ENCODE data around the gene GRIA3.

The GRIA3 gene

DNA sequence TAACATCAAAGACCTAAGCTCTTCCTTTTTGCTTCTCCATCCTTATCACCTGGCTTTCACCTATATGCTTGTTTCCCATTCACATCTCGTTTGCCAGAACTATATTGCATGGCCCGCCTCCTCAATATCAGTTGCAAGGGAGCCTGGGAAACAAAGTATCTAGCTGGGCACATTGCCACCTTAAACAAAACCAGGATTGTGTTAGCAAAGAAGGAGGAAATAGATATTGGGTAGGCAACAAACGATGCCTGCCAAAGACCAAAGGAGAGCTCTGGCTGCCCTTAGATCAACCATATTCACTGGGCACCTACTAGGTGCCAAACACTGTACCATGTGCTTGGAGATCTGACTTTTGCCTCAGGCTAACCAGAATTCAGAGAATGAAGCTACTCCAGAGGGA lies 107.5 kb downstream of the GRIA3 start:
- Histone ChIP-seq H4K91ac (ENCODE audit: low read length) (no peak overlapping the region), H3K36me3 (ENCODE audit: control insufficient read depth in 1 of 2, insufficient read depth in 2 of 2, low read depth in 1 of 2, low read length in 2 of 2) (no peaks in the 10 kb centered on the region), H2AFZ (ENCODE audit: low read depth, low read length) (no peak overlapping the region), H3K4ac (ENCODE audit: low read depth in 1 of 2, low read length in 2 of 2) (no peak overlapping the region), H3K18ac (ENCODE audit: low read depth in 1 of 2, low read length in 2 of 2) (no peak overlapping the region), H4K8ac (ENCODE audit: low read length) (no peak overlapping the region), H3K4me3 (ENCODE audit: insufficient read depth in 1 of 2, low read depth in 1 of 2, low read length in 2 of 2) (no peak overlapping the region), H2AK5ac (ENCODE audit: low read length, severe bottlenecking) (no peak overlapping the region), H3K9ac (ENCODE audit: low read length) (no peak overlapping the region), H3K27me3 (ENCODE audit: control insufficient read depth in 1 of 2, insufficient read depth in 1 of 2, low read length in 2 of 2) (no peaks in the 10 kb centered on the region), H2BK5ac (ENCODE audit: low read depth, low read length, poor library complexity, severe bottlenecking) (no peak overlapping the region), H3K9me3 (ENCODE audit: control insufficient read depth, low read length) (no peaks in the 10 kb centered on the region), H3K23ac (ENCODE audit: low read length in 2 of 2) (no peak overlapping the region), H3K4me2 (ENCODE audit: low read length, poor library complexity, severe bottlenecking) (no peak overlapping the region), H2BK15ac (ENCODE audit: low read depth, poor library complexity, severe bottlenecking) (no peak overlapping the region), H3K27ac (ENCODE audit: low read length, poor library complexity, severe bottlenecking) (no peak overlapping the region), H3K14ac (ENCODE audit: low read length in 2 of 2) (no peak overlapping the region), H3K79me1 (replicated peaks; ENCODE audit: low read length, poor library complexity, severe bottlenecking) (no peaks in the 10 kb centered on the region), H2BK120ac (ENCODE audit: low read depth, low read length) (no peak overlapping the region), H2BK12ac (ENCODE audit: low read length in 2 of 2) (no peak overlapping the region), H3K4me1 (ENCODE audit: control insufficient read depth, insufficient read depth, low read depth, low read length) (no peaks in the 10 kb centered on the region)
- no peak for DNase-seq
- 83% methylated on average over 3 of the region's 3 CpGs for WGBS

DNA sequence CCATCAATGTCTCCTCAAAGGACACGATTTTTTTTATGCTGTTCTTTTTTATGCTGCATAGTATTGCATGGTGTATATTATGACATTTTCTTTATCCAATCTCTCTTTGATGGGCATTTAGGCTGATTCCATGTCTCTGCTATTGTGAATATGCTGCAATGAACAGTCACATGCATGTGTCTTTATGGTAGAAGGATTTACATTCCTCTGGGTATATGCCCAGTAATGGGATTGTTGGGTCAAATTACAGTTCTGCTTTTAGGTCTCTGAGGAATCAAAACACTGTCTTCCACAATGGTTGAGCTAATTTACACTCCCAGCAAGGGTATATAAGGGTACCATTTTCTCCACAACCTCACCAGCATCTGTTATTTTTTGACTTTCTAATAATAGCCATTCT lies 113.9 kb downstream of the GRIA3 start:
- Histone ChIP-seq H2BK120ac (ENCODE audit: low read depth, low read length) (no peak overlapping the region), H3K18ac (ENCODE audit: low read depth in 1 of 2, low read length in 2 of 2) (no peak overlapping the region), H3K4me2 (ENCODE audit: low read length, poor library complexity, severe bottlenecking) (no peak overlapping the region), H3K9me3 (ENCODE audit: control insufficient read depth, low read length) (no peaks in the 10 kb centered on the region), H2AFZ (ENCODE audit: low read depth, low read length) (no peak overlapping the region), H3K27ac (ENCODE audit: low read length, poor library complexity, severe bottlenecking) (no peak overlapping the region), H2AK5ac (ENCODE audit: low read length, severe bottlenecking) (no peak overlapping the region), H3K4me3 (ENCODE audit: insufficient read depth in 1 of 2, low read depth in 1 of 2, low read length in 2 of 2) (no peak overlapping the region), H3K79me1 (replicated peaks; ENCODE audit: low read length, poor library complexity, severe bottlenecking) (no peaks in the 10 kb centered on the region), H2BK5ac (ENCODE audit: low read depth, low read length, poor library complexity, severe bottlenecking) (no peak overlapping the region), H4K8ac (ENCODE audit: low read length) (no peak overlapping the region), H3K4me1 (ENCODE audit: control insufficient read depth, insufficient read depth, low read depth, low read length) (no peaks in the 10 kb centered on the region), H4K91ac (ENCODE audit: low read length) (no peak overlapping the region), H3K9ac (ENCODE audit: low read length) (no peak overlapping the region), H2BK15ac (ENCODE audit: low read depth, poor library complexity, severe bottlenecking) (no peak overlapping the region), H3K4ac (ENCODE audit: low read depth in 1 of 2, low read length in 2 of 2) (no peak overlapping the region), H3K14ac (ENCODE audit: low read length in 2 of 2) (no peak overlapping the region), H3K27me3 (ENCODE audit: control insufficient read depth in 1 of 2, insufficient read depth in 1 of 2, low read length in 2 of 2) (no peaks in the 10 kb centered on the region), H3K23ac (ENCODE audit: low read length in 2 of 2) (no peak overlapping the region), H2BK12ac (ENCODE audit: low read length in 2 of 2) (no peak overlapping the region), H3K36me3 (ENCODE audit: control insufficient read depth in 1 of 2, insufficient read depth in 2 of 2, low read depth in 1 of 2, low read length in 2 of 2) (no peaks in the 10 kb centered on the region)
- DNase-seq = no peak
- no CpG with 5 or more reads among the region's 1 CpG for WGBS

DNA sequence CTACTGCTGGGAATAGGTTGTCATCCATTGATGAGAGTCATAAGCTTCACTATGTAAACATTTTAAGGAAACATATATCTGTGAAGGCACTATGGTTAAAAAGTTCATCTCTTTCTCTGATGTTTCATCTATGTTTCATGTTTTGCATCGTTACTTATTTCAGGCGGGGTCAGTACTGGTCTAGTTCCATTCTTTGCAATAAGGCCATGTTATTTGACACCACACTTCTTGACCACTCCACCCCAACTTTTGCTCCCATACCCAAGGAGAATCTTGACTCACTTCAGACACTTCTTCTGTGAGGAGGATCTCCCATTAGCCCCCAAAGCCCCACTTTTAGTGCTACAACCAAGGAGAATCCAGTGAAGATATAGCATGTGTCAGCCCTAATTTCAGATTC lies 119.4 kb downstream of the GRIA3 start:
- no peak overlapping the region for H3K4me2 ChIP-seq (ENCODE audit: low read length, poor library complexity, severe bottlenecking)
- no peak overlapping the region for H3K4me3 ChIP-seq (ENCODE audit: insufficient read depth in 1 of 2, low read depth in 1 of 2, low read length in 2 of 2)
- H3K18ac ChIP-seq (ENCODE audit: low read depth in 1 of 2, low read length in 2 of 2) = no peak overlapping the region
- no peak overlapping the region for H4K8ac ChIP-seq (ENCODE audit: low read length)
- DNase-seq = no peak
- no peak overlapping the region for H2BK15ac ChIP-seq (ENCODE audit: low read depth, poor library complexity, severe bottlenecking)
- H3K27me3 ChIP-seq (ENCODE audit: control insufficient read depth in 1 of 2, insufficient read depth in 1 of 2, low read length in 2 of 2) = no peaks in the 10 kb centered on the region
- no peak overlapping the region for H2BK120ac ChIP-seq (ENCODE audit: low read depth, low read length)
- H3K4me1 ChIP-seq (ENCODE audit: control insufficient read depth, insufficient read depth, low read depth, low read length) = no peaks in the 10 kb centered on the region
- no peak overlapping the region for H3K9ac ChIP-seq (ENCODE audit: low read length)
- no peaks in the 10 kb centered on the region for H3K36me3 ChIP-seq (ENCODE audit: control insufficient read depth in 1 of 2, insufficient read depth in 2 of 2, low read depth in 1 of 2, low read length in 2 of 2)
- no peaks in the 10 kb centered on the region for H3K79me1 ChIP-seq (replicated peaks; ENCODE audit: low read length, poor library complexity, severe bottlenecking)
- no peak overlapping the region for H3K23ac ChIP-seq (ENCODE audit: low read length in 2 of 2)
- H3K9me3 ChIP-seq (ENCODE audit: control insufficient read depth, low read length) = no peaks in the 10 kb centered on the region
- H2BK5ac ChIP-seq (ENCODE audit: low read depth, low read length, poor library complexity, severe bottlenecking) = no peak overlapping the region
- no peak overlapping the region for H3K14ac ChIP-seq (ENCODE audit: low read length in 2 of 2)
- H2BK12ac ChIP-seq (ENCODE audit: low read length in 2 of 2) = no peak overlapping the region
- no peak overlapping the region for H2AK5ac ChIP-seq (ENCODE audit: low read length, severe bottlenecking)
- H3K27ac ChIP-seq (ENCODE audit: low read length, poor library complexity, severe bottlenecking) = no peak overlapping the region
- no peak overlapping the region for H3K4ac ChIP-seq (ENCODE audit: low read depth in 1 of 2, low read length in 2 of 2)
- H4K91ac ChIP-seq (ENCODE audit: low read length) = no peak overlapping the region
- no peak overlapping the region for H2AFZ ChIP-seq (ENCODE audit: low read depth, low read length)
- 92% methylated on average over 2 of the region's 2 CpGs for WGBS

DNA sequence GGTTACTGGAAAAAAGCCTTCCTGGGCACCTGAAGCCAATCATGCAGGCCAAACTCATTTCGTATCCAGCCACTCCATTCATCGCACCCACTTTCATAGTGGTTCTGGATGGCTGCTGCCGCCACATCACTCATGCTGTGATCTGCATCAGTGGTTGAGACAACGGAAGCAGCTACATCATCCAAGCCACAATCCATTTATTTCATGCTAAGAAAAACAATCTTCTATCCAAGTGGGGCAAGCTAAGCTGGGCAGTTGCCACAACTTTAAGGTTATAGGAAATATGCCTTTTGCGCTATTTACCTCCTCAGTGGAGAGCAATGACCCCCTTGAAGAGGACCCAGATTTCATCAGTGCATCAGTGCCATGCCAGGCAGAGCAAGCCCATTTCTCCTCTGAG lies 124.6 kb downstream of the GRIA3 start:
- Histone ChIP-seq H4K8ac (ENCODE audit: low read length) (no peak overlapping the region), H3K18ac (ENCODE audit: low read depth in 1 of 2, low read length in 2 of 2) (no peak overlapping the region), H3K9me3 (ENCODE audit: control insufficient read depth, low read length) (no peaks in the 10 kb centered on the region), H3K23ac (ENCODE audit: low read length in 2 of 2) (no peak overlapping the region), H3K27ac (ENCODE audit: low read length, poor library complexity, severe bottlenecking) (no peak overlapping the region), H3K9ac (ENCODE audit: low read length) (no peak overlapping the region), H2BK120ac (ENCODE audit: low read depth, low read length) (no peak overlapping the region), H3K79me1 (replicated peaks; ENCODE audit: low read length, poor library complexity, severe bottlenecking) (no peaks in the 10 kb centered on the region), H3K4me3 (ENCODE audit: insufficient read depth in 1 of 2, low read depth in 1 of 2, low read length in 2 of 2) (no peak overlapping the region), H2AK5ac (ENCODE audit: low read length, severe bottlenecking) (no peak overlapping the region), H2BK12ac (ENCODE audit: low read length in 2 of 2) (no peak overlapping the region), H2AFZ (ENCODE audit: low read depth, low read length) (no peak overlapping the region), H2BK5ac (ENCODE audit: low read depth, low read length, poor library complexity, severe bottlenecking) (no peak overlapping the region), H3K4me1 (ENCODE audit: control insufficient read depth, insufficient read depth, low read depth, low read length) (peaks cover 1% of the 10 kb centered on the region), H3K36me3 (ENCODE audit: control insufficient read depth in 1 of 2, insufficient read depth in 2 of 2, low read depth in 1 of 2, low read length in 2 of 2) (no peaks in the 10 kb centered on the region), H2BK15ac (ENCODE audit: low read depth, poor library complexity, severe bottlenecking) (no peak overlapping the region), H4K91ac (ENCODE audit: low read length) (no peak overlapping the region), H3K27me3 (ENCODE audit: control insufficient read depth in 1 of 2, insufficient read depth in 1 of 2, low read length in 2 of 2) (no peaks in the 10 kb centered on the region), H3K4me2 (ENCODE audit: low read length, poor library complexity, severe bottlenecking) (no peak overlapping the region), H3K14ac (ENCODE audit: low read length in 2 of 2) (no peak overlapping the region), H3K4ac (ENCODE audit: low read depth in 1 of 2, low read length in 2 of 2) (no peak overlapping the region)
- 88% methylated on average over 5 of the region's 5 CpGs for WGBS
- DNase-seq = no peak
